ENCODE results near the gene PRKCB.
A peak's percentile ranks its signal among the peaks of the same experiment; 100 is the strongest.
"Not testable (repeated sequence)": the region's sequence is repeated elsewhere in the genome, so short reads cannot be mapped to it uniquely, and the experiment has no call there.

PRKCB gene

DNA sequence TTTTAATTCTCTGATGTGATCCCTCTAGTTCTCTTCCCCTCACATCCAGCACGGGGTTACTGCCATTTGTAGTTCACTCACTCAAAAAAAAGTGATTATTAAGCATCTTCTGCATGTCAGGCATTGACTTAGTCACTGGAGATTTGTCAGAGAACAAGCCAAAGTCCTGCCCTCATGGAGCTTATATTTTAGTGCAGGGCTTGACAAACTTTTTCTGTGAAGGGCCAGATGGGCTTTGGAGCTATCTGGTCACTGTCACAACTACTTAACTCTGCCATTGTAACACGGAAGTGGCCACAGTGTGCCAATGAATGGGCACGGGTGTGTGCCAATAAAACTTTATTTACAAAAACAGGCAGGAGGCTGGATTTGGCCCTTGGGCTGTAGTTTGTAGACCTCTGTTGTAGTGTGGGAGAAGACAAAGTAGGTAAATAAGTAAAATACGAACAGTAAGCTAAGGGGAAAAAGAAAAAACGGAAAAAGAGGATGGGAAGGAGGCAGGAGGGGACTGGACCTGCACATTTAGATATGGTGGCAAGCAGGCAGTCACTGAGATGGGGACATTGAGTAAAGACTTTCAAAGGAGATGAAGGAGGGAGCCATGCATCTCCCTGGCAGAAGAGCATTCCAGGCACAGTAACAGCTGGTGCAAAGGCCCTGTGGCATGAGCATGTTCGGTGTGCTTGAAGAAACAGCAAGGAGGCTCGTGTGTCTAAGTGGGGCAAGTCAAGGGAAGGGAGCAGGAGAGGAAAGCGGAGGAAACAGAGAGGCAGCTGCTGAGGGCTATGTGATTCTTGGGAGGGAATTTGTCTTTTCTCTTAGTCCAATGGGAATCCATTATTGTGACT, 217.5 kb downstream of the PRKCB start:
- no peak for DNase-seq

DNA sequence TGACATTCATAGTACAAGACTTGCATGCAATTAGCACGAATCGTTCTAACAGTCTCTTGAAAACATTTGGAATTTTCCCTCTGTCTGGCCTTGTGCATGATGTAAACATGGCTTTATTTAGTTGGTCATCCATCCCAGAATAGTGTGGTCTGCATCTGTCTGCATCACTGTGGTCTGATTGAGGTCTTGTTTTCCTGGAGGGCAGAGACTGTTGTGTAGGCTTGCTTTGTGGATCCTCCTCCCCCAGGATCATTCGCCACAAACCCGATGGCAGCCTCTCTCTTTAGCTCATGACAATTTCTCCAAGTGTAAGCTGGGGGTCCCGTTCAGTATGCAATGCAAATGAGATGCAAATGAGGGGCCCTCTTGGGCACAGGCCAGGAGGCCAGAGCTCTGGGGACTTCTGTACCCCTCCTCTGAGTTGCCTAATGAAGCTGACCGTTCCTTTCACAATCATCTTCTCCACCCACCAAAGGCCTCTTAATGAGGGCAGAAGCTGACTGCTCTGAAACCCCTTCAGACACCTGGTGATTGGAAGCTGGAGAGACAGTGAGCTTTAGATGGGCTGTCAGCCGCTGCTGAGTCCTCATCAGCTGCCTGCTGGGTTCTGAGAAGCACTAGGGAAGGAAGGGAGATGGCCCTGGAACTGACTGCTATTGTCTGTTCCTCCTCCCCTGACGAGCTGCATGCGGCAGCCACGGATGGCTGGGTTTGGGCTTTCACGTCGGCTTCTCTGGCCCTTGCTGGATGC, 219.1 kb downstream of the PRKCB start:
- DNase-seq: no peak

DNA sequence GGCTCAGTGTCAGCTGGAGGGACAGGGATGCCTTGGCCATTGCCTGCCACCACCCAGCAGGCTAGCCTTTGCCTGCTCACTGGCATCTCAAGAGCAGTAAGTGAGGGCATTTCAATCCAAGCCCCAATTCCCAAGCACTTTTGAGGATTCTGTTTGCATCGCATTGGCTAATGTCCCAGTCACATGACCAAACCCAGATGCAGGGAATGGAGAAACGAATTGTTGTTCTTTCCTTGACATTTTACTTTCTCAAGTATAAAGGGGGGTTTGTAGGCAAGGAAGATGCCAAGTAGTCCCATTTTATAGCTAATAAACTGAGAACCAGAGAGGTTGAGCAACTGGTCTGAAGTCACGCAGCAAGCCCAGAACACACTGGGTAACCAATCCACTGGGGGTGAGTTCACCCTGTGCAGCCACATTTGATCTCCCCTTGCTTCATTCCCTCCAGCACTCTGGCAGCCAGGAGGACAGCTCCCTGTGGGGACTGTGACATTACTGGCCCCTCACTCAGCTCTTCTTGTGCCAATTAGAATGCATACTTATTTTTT, 226.6 kb downstream of the PRKCB start:
- no peak for DNase-seq

DNA sequence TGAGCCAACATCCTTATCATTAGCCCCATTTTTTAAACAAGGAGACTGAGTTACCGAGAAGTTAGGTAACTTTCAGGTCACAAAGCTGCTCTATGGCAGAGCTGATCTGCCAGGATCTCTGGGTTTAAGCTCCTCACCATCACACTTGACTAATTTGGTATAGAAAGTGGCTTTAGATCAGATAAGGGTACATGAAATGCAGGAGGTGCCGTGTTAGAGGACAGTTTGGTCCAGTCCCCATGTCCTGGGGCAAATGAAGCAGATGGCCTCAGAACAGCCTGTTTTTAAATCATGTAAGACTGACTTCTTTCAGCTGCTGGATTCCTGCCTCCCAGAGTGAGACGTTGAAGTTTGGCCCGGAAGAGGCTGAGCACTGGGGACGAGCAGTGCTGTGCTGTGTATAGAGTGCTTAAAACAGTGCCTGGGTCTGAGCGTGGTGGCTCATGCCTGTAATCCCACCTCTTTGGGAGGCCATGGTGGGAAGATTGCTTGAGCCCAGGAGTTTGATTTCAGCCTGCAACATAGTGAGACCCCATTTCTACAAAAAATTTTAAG, 233.3 kb downstream of the PRKCB start:
- DNase-seq: no peak

DNA sequence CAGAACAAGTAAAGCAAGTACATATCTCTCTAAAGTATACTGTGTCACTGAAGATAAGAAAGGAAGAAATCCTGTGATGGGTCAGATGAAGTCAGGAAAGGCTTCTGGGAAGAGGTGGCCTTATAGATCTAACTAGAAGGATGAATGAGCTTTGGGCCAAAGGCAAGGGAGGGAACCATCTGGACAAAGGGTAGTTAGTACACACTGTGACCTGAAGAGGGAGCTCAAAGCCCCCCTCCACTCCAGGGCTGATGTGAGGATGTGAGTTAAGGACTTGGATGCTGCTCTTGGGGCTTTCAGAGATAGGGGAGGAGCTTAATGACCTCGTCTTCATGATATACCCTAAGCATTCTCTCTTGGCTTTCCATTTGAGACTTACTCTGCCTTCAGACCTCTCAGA, 235.1 kb downstream of the PRKCB start:
- peak; percentile 1 for DNase-seq

DNA sequence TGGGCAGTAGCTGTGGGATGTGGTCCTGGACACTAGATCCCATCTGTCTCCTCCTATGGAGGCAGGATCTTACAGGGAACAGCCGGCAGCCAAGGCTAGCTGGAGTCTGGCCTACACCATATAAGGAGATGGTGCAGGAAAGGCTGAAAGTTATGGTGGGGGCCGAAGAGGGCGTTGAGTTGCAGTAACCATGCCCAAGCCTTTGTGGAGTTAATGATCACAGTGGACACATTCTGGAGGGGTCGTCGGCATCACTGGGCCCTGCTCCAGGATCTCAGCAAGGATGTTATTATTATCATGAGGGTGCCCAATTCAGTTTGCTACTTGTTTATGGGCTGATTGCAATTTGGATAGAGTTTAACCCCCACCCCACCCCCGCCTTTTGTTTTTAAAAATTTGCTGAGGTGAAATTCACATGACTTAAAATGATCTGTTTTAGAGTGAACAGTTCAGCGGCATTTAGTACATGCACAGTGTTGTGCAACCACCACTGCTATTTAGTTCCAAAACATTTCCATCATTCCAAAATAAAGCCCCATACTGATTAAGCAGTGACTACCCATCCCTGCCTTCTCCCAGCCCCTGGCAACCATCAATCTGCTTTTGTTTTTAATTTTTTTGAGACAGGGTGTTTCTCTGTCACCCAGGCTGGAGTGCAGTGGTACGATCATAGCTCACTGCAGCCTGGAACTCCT, 236.0 kb downstream of the PRKCB start:
- no peak for DNase-seq

DNA sequence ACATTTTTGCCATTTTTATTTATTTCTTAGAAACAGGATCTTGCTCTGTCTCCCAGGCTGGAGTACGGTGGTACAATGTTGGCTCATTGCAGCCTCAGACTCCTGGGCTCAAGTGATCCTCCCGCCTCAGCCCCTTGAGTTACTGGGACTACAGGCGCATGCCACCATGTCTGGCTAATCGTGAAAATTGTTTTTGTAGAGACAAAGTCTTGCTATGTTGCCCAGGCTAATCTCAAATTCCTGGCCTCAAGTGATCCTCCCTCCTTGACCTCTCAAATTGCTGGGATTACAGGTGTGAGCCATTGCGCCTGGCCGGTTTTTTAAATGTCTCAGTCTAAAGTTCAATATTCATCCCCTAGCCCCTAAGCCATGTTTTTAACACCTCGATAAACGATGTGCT, 237.5 kb downstream of the PRKCB start:
- no peak for DNase-seq

DNA sequence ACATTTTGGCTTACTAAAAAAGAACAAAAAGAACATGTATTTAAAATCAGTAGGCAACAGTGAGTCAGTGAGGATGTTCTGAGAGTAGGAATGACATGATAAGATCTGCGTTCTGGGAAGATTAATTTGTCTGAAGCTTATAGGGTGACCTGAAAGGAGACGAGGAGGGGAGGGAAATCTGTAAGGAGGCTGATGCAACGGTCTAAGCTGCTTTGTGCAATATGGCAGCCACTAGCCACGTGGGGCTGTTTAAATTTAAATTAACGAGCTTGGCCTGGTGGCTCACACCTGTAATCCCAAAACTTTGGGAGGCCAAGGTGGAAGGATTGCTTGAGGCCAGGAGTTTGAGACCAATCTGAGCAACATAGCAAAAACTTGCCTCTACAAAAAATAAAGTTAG, 238.8 kb downstream of the PRKCB start:
- DNase-seq: no peak

DNA sequence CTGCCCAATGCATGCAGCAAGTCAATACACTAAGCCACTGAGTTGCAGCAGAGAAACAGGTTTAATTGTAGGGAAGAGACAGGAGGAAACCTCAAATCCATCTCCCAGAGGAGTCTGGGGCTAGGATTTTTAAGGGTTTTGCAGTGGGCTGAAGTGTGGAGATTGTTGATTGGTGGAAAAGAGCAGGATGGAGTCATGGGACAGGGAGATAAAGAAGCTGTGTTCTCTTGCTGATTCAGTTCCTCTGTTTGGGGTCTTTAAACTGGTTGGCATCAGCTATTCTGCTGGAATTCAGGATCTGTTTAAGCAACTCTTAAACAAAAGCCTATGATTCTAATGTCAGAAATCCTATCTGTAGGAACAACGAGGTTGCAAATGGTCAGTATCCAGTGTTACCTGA, 239.5 kb downstream of the PRKCB start:
- no peak for DNase-seq

DNA sequence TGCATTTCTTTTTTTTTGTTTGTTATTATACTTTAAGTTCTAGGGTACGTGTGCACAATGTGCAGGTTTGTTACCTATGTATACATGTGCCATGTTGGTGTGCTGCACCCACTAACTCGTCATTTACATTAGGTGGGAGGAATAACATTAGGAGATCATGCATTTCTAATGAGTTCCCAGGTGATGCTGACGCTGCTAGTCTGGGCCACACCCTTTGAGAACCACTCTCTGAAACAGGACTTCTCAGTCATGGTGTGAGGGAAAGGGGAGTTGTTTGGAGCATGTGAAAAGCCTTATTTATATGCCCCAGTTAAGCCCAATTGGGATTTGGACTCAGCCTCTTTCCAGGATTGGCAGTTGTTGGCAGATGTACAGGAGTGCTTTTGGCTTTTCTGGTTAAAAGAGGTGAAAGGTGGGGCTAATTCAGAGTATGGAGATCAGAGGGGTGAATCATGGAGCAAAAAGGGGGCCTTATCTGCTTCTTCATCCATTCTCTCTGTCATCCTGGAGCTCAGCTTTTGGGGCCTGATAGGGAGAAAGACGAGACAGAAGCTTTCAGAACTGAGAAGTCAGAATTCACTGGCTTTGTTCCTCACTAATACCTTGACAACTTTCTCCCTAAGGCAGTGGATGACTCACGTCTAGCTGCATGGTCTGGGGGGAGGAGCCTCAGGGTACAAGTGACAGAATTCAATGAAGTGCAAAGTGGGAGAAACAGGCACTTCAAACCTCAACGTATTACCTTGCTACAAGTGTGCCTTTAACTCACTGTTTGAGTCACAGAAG, 240.3 kb downstream of the PRKCB start:
- DNase-seq: no peak

DNA sequence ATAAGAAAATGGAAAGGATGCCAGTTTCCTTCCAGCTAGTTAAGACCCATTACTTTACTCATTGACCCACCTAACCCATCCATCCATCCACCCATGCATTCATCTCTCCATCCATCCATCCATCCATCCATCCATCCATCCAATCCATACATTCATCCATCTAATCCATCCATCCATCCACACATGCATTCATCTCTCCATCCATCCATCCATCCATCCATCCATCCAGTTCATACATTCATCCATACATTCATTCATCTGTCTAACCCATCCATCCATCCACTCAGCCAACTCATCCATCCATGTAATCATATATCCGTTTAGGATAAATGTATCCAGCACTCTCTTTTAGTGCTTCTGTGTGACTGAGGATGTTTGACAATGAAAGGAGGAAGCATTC, 241.5 kb downstream of the PRKCB start:
- no peak for DNase-seq

DNA sequence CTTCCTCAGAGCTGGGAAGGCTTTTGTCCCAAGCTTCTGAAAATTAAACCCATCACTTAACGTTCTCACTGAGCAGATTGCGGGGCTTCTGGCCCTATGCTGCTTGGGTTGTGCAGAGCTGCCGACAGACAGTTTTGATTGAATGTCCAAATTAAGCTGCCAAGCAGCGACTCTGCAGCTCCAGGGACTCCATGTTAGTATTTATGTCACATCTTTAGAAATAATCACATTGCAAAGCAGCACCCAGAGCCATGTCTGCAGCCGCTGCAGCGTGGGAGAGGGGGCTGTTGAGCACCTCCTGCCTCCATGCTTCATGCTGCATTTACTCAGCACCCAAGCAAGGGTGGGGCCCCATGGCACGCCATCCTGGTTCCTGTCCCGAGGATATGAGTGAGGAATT, 242.2 kb downstream of the PRKCB start:
- no peak for DNase-seq

DNA sequence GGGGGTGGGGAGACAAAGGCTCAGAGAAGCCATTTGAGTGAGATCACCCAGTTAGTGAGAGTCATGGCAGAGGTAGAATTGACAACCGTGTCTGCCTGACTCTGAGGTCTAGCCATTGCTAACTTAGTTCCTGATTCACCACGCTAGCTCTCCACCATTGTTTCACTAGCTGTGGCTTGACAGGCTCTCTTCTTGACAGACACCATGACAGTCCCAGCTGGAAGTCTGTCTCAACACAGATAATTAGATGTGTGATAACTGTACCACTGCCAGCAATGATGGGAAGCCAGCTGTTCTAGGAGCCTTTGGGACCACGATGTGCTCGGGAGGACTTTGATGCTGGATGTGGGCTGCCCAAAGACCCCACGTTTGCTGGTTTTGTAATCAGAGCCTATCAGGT, 249.9 kb downstream of the PRKCB start:
- DNase-seq: no peak

DNA sequence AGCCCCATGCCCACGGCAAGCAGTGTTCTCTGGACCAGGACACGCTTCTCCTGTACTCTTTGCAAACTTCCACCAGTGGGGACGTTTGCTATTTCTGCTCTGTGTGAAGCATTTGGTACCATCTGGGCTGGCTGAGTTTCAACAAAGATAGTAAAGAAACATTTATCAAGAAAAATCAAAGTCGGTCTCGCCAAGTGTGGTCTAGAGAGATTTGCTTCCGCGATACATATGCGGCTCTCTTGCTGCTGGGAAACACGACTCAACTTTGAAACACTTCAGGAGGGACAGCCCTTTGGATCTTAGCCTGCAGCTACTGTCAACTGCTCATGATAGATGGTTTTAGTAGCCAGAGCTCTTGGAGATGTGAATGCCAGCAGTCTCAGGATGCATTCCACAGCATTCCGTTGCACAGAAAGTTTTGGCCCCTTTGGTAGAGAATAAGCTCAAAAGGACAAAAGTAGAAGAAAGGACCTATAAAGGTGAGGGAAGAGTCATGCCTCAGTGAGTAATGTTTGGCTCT, 252.2 kb downstream of the PRKCB start:
- DNase-seq: no peak

DNA sequence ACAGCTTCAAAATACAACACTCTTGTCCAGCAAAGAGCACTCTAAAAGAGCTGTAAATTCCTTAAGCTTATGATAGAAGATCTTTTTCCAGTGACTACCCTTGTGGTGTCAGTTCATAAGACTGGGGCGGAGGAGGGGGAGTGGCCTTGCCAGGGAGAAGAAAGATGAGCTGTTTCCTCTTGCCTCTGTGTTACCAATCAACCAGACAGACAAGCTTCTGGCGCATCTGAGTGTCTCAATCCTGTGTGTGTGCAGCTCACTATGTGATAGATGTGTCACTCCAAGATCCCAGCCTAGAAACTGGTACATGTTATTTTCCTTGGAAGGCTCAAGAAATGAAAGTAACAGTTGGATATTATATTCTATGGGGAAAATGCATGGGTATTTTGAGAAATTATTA, 253.0 kb downstream of the PRKCB start:
- no peak for DNase-seq

DNA sequence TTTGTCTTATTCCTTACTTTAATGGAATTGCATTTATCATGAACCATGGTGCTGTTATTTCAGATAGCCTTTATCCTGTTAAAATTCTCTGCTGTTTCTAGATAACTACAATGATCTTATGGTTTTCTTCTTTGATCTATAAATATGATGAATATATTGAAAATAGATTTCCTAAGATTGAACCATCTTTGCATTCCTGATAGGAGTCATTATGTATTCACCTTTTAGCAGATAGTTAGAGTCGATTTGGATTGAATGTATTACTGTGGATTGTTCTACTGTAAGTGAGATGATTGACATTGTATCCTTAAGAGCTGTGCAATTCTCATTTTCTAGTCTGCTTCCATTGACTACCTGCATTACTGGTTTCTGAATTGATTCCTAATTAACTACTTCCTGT, 255.3 kb downstream of the PRKCB start:
- DNase-seq: no peak

DNA sequence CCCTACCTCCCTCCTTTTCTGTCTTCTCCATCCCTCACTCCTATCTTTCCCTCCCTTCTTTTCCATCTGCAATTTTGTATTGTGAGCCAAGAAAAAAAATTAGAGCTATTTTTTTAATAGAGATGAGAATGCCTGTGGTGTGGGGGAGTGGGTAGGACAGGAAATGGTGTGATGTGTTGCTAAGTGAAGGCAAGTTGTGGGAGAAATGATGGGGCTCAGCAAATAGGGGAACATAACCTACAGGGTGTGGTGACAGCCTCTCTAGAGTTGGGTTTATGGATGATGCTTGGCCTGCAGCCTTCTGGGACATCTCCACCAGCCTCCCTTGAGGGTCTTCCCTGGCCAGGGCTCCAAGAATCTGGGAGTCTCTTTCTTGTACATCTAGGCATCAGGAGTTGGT, 257.3 kb downstream of the PRKCB start:
- no peak for DNase-seq

DNA sequence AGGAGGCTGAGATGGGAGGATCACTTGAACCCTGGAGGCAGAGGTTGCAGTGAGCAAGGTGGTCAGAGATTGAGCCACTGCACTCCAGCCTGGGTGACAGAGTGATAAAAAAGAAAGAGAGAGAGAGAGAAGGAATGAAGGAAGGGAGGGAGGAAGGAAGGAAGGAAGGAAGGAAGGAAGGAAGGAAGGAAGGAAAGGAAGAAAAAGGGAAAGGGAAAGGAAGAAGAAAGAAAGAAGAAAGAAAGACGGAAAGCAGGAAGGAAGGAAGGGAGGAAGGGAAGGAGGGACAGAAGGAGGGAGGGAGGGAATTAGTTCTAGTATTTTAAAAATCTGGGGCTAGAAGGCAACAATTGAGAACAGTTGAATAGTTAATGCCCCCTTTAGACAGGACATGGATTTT, 258.9 kb downstream of the PRKCB start:
- no peak for DNase-seq

DNA sequence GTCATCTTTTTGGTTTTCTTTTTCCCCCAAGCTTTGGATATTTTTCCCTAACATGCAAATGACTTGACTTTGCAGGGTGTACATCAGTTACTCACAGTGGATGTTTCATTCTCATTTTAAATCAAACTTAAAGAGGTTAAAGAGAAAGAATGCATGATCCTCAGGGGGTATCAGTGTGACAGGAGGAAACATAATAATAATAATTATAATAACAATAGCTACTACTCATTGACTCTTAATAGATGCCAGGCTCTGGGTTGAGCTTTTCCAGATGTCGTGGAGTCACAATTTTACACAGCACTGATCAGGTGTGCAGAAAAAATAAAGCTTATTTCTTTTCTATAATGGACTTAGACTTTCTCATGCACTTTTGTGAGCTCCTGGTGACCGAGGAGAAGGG, 263.1 kb downstream of the PRKCB start:
- no peak for DNase-seq

DNA sequence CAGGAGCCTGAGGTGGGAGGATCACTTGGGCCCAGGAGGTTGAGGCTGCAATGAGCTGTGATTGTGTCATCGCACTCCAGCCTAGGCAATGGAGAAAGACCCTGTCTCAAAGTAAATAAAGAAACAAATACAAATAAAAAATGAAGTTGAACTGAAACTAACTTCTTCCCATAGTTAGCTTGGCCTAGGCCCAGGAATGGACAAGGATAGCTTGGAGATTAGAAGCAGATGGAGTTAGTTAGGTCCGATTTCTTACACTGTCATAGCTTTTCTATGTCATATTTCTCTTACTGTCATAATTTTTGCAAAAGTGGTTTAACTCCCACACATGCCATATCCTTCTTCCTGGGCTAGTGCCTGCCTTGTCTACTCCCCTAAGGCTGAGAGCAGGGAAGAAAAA, 265.6 kb downstream of the PRKCB start:
- no peak for DNase-seq

DNA sequence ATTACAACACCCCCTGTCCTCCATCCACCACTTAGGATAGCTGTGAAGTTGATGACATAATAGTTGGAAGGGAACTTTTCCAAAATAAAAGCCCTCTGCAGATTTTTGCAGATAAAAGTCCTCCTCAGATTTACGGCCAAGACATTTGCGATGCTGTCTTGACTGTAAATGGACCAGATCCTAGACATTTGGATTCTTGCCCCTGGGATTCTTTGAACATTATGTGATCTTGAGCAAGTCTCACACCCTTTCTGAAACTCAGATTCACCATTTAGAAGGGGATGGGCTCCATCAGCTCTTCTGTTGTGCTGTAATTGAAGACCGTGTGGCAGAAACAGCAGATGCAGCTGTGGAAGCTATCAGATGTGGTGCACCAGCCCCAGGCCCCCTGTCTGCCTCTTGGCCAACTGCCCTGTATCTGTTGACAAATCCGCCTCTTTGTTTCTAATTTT, 266.5 kb downstream of the PRKCB start:
- DNase-seq: peak; percentile 56

DNA sequence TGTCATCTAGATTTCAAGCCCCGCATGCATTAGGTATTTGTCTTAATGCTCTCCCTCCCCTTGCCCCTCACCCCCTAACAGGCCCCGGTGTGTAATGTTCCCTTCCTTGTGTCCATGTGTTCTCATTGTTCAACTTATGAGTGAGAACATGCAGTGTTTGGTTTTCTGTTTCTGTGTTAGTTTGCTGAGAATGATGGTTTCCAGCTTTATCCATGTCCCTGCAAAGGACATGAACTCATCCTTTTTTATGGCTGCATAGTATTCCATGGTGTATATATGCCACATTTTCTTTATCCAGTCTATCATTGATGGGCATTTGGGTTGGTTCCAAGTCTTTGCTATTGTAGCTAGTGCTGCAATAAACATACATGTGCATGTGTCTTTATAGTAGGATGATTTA, 269.7 kb downstream of the PRKCB start:
- DNase-seq: not testable (repeated sequence)

All from NCI-H748 treated with DMSO at 0.1 percent for 48 hours (cell line).